Hypothalamus (tissue), 51 donors: ENCODE results near the gene TREML2.

Experiments
- DNase-seq, 51 donors: peaks; one replicate each; lab custom pipeline; 2025; lab: John Stamatoyannopoulos, UW

The TREML2 gene

GRCh38 chr6:41155132-41155805 lies 45.7 kb downstream of the TREML2 start:
- no peak for DNase-seq

GRCh38 chr6:41153992-41154625 lies 46.8 kb downstream of the TREML2 start, which contains the start of gene TREML1:
Gene TREML1, minus strand, starts transcription at chr6:41154347. Its CDS starts 59 bp downstream, at chr6:41154288.
- DNase-seq = no peak

- no peak for DNase-seq
Observed at GRCh38 chr6:41153451-41153850, 47.5 kb downstream of the TREML2 start.

- no peak for DNase-seq
Observed at GRCh38 chr6:41150671-41151070, 50.3 kb downstream of the TREML2 start.

- DNase-seq = no peak
Observed at GRCh38 chr6:41147917-41148316, 53.0 kb downstream of the TREML2 start.
